ENCODE results near the gene KCTD2. TPM values are rescaled to one million over a fixed set of nuclear protein-coding genes. Genes with fewer than 3 reads are reported as not detected.

Gene KCTD2
- polyA plus RNA-seq, 1 donor, result 16.1 TPM

GRCh38 chr17:75051941-75052340, 4.9 kb downstream of the KCTD2 start:
- H3K4me1 ChIP-seq (ENCODE audit: control insufficient read depth, insufficient read depth, low read length), result peaks cover 11% of the 10 kb centered on the region
- H3K36me3 ChIP-seq (ENCODE audit: control insufficient read depth, insufficient read depth, low read length), result peaks cover 35% of the 10 kb centered on the region
- no peaks in the 10 kb centered on the region for H3K9me3 ChIP-seq (ENCODE audit: control insufficient read depth, low read depth, low read length)
- no peak overlapping the region for H3K4me3 ChIP-seq (ENCODE audit: low read length)
- no CpG with 5 or more reads among the region's 2 CpGs for WGBS (ENCODE audit: insufficient coverage, low lambda C conversion rate)
- DNase-seq, result no peak
- no peak overlapping the region for H3K27ac ChIP-seq (ENCODE audit: low read length)
- H3K27me3 ChIP-seq (ENCODE audit: control insufficient read depth, insufficient read depth, low read length), result no peaks in the 10 kb centered on the region

- Histone ChIP-seq H3K4me3 (ENCODE audit: low read length) (no peak overlapping the region), H3K4me1 (ENCODE audit: control insufficient read depth, insufficient read depth, low read length) (no peaks in the 10 kb centered on the region), H3K9me3 (ENCODE audit: control insufficient read depth, low read depth, low read length) (no peaks in the 10 kb centered on the region), H3K27ac (ENCODE audit: low read length) (peak overlapping the region; percentile 9), H3K36me3 (ENCODE audit: control insufficient read depth, insufficient read depth, low read length) (peaks cover 56% of the 10 kb centered on the region), H3K27me3 (ENCODE audit: control insufficient read depth, insufficient read depth, low read length) (no peaks in the 10 kb centered on the region)
- DNase-seq, result peak in 1 of 2 donors; percentile 57
- WGBS (ENCODE audit: insufficient coverage, low lambda C conversion rate), result no CpG with 5 or more reads among the region's 25 CpGs
These were observed 12.6 kb downstream of the KCTD2 start for GRCh38 chr17:75059369-75060345.

- WGBS (ENCODE audit: insufficient coverage, low lambda C conversion rate), result 90% methylated on average over 2 of the region's 26 CpGs
- no peaks in the 10 kb centered on the region for H3K4me1 ChIP-seq (ENCODE audit: control insufficient read depth, insufficient read depth, low read length)
- no peak overlapping the region for H3K27ac ChIP-seq (ENCODE audit: low read length)
- H3K27me3 ChIP-seq (ENCODE audit: control insufficient read depth, insufficient read depth, low read length), result no peaks in the 10 kb centered on the region
- no peak for DNase-seq
- H3K36me3 ChIP-seq (ENCODE audit: control insufficient read depth, insufficient read depth, low read length), result peaks cover 55% of the 10 kb centered on the region
- H3K4me3 ChIP-seq (ENCODE audit: low read length), result no peak overlapping the region
- no peaks in the 10 kb centered on the region for H3K9me3 ChIP-seq (ENCODE audit: control insufficient read depth, low read depth, low read length)
These were observed 13.5 kb downstream of the KCTD2 start for GRCh38 chr17:75060434-75061054.

- Histone ChIP-seq H3K4me1 (ENCODE audit: control insufficient read depth, insufficient read depth, low read length) (no peaks in the 10 kb centered on the region), H3K27ac (ENCODE audit: low read length) (no peak overlapping the region), H3K36me3 (ENCODE audit: control insufficient read depth, insufficient read depth, low read length) (peaks cover 52% of the 10 kb centered on the region), H3K4me3 (ENCODE audit: low read length) (no peak overlapping the region), H3K9me3 (ENCODE audit: control insufficient read depth, low read depth, low read length) (no peaks in the 10 kb centered on the region), H3K27me3 (ENCODE audit: control insufficient read depth, insufficient read depth, low read length) (no peaks in the 10 kb centered on the region)
- WGBS (ENCODE audit: insufficient coverage, low lambda C conversion rate), result no CpG with 5 or more reads among the region's 10 CpGs
- DNase-seq, result no peak
These were observed 14.0 kb downstream of the KCTD2 start for GRCh38 chr17:75061055-75061438.

GRCh38 chr17:75061618-75062017, 14.6 kb downstream of the KCTD2 start:
- Histone ChIP-seq H3K9me3 (ENCODE audit: control insufficient read depth, low read depth, low read length) (no peaks in the 10 kb centered on the region), H3K27ac (ENCODE audit: low read length) (no peak overlapping the region), H3K36me3 (ENCODE audit: control insufficient read depth, insufficient read depth, low read length) (peaks cover 51% of the 10 kb centered on the region), H3K4me1 (ENCODE audit: control insufficient read depth, insufficient read depth, low read length) (no peaks in the 10 kb centered on the region), H3K4me3 (ENCODE audit: low read length) (no peak overlapping the region), H3K27me3 (ENCODE audit: control insufficient read depth, insufficient read depth, low read length) (no peaks in the 10 kb centered on the region)
- no CpG with 5 or more reads among the region's 8 CpGs for WGBS (ENCODE audit: insufficient coverage, low lambda C conversion rate)
- DNase-seq, result no peak

GRCh38 chr17:75063201-75063600, 16.2 kb downstream of the KCTD2 start:
- Histone ChIP-seq H3K27ac (ENCODE audit: low read length) (no peak overlapping the region), H3K4me1 (ENCODE audit: control insufficient read depth, insufficient read depth, low read length) (no peaks in the 10 kb centered on the region), H3K27me3 (ENCODE audit: control insufficient read depth, insufficient read depth, low read length) (no peaks in the 10 kb centered on the region), H3K9me3 (ENCODE audit: control insufficient read depth, low read depth, low read length) (no peaks in the 10 kb centered on the region), H3K36me3 (ENCODE audit: control insufficient read depth, insufficient read depth, low read length) (peaks cover 51% of the 10 kb centered on the region), H3K4me3 (ENCODE audit: low read length) (no peak overlapping the region)
- DNase-seq, result no peak
- WGBS (ENCODE audit: insufficient coverage, low lambda C conversion rate), result no CpG with 5 or more reads among the region's 13 CpGs

GRCh38 chr17:75063626-75064025, 16.6 kb downstream of the KCTD2 start:
- H3K27me3 ChIP-seq (ENCODE audit: control insufficient read depth, insufficient read depth, low read length), result no peaks in the 10 kb centered on the region
- WGBS (ENCODE audit: insufficient coverage, low lambda C conversion rate), result no CpG with 5 or more reads among the region's 3 CpGs
- no peak overlapping the region for H3K27ac ChIP-seq (ENCODE audit: low read length)
- DNase-seq, result no peak
- H3K9me3 ChIP-seq (ENCODE audit: control insufficient read depth, low read depth, low read length), result no peaks in the 10 kb centered on the region
- H3K4me1 ChIP-seq (ENCODE audit: control insufficient read depth, insufficient read depth, low read length), result no peaks in the 10 kb centered on the region
- no peak overlapping the region for H3K4me3 ChIP-seq (ENCODE audit: low read length)
- peaks cover 51% of the 10 kb centered on the region for H3K36me3 ChIP-seq (ENCODE audit: control insufficient read depth, insufficient read depth, low read length)

- no peak for DNase-seq
- no peaks in the 10 kb centered on the region for H3K27me3 ChIP-seq (ENCODE audit: control insufficient read depth, insufficient read depth, low read length)
- H3K9me3 ChIP-seq (ENCODE audit: control insufficient read depth, low read depth, low read length), result no peaks in the 10 kb centered on the region
- no peak overlapping the region for H3K27ac ChIP-seq (ENCODE audit: low read length)
- no peak overlapping the region for H3K4me3 ChIP-seq (ENCODE audit: low read length)
- WGBS (ENCODE audit: insufficient coverage, low lambda C conversion rate), result no CpG with 5 or more reads among the region's 11 CpGs
- H3K4me1 ChIP-seq (ENCODE audit: control insufficient read depth, insufficient read depth, low read length), result no peaks in the 10 kb centered on the region
- peaks cover 51% of the 10 kb centered on the region for H3K36me3 ChIP-seq (ENCODE audit: control insufficient read depth, insufficient read depth, low read length)
These were observed 17.0 kb downstream of the KCTD2 start for GRCh38 chr17:75064040-75064439.

GRCh38 chr17:75064460-75064859, 17.4 kb downstream of the KCTD2 start:
- H3K36me3 ChIP-seq (ENCODE audit: control insufficient read depth, insufficient read depth, low read length), result peaks cover 49% of the 10 kb centered on the region
- WGBS (ENCODE audit: insufficient coverage, low lambda C conversion rate), result no CpG with 5 or more reads among the region's 8 CpGs

GRCh38 chr17:75064867-75065561, 18.0 kb downstream of the KCTD2 start:
- no CpG with 5 or more reads among the region's 18 CpGs for WGBS (ENCODE audit: insufficient coverage, low lambda C conversion rate)
- no peak overlapping the region for H3K27ac ChIP-seq (ENCODE audit: low read length)
- no peaks in the 10 kb centered on the region for H3K27me3 ChIP-seq (ENCODE audit: control insufficient read depth, insufficient read depth, low read length)
- H3K36me3 ChIP-seq (ENCODE audit: control insufficient read depth, insufficient read depth, low read length), result peaks cover 47% of the 10 kb centered on the region
- no peaks in the 10 kb centered on the region for H3K4me1 ChIP-seq (ENCODE audit: control insufficient read depth, insufficient read depth, low read length)
- no peaks in the 10 kb centered on the region for H3K9me3 ChIP-seq (ENCODE audit: control insufficient read depth, low read depth, low read length)
- H3K4me3 ChIP-seq (ENCODE audit: low read length), result no peak overlapping the region
- no peak for DNase-seq

More at GRCh38 chr17:75064460-75064859, 17.4 kb downstream of the KCTD2 start:
- Histone ChIP-seq H3K4me3 (ENCODE audit: low read length) (no peak overlapping the region), H3K9me3 (ENCODE audit: control insufficient read depth, low read depth, low read length) (no peaks in the 10 kb centered on the region), H3K27ac (ENCODE audit: low read length) (no peak overlapping the region), H3K27me3 (ENCODE audit: control insufficient read depth, insufficient read depth, low read length) (no peaks in the 10 kb centered on the region), H3K4me1 (ENCODE audit: control insufficient read depth, insufficient read depth, low read length) (no peaks in the 10 kb centered on the region)
- DNase-seq, result no peak

Measured in large intestine (tissue), 3 donors.